ENCODE results near the gene MLF2.

- no peak for TF ChIP-seq CTCF (IDR thresholded peaks at IDR 0.05)
- no peak for TF ChIP-seq POLR2AphosphoS5 (IDR thresholded peaks at IDR 0.05; ENCODE audit: low read depth, low read length)
- TF ChIP-seq REST (IDR thresholded peaks at IDR 0.05; ENCODE audit: insufficient read depth in 1 of 2, low read depth in 2 of 2, low read length in 1 of 2) = no peak
- no peak for TF ChIP-seq SIN3A (IDR thresholded peaks at IDR 0.05; ENCODE audit: borderline replicate concordance, insufficient read depth, low read depth, low read length)
- no peak for TF ChIP-seq TCF7L2 (IDR thresholded peaks at IDR 0.05; ENCODE audit: low read depth, low read length)
Observed at GRCh38 chr12:6758506-6759095, 5.7 kb upstream of the MLF2 start.
